GM21786 (cell line): ENCODE measurements around the gene RAD52.
"Not testable (repeated sequence)": the region's sequence is repeated elsewhere in the genome, so short reads cannot be mapped to it uniquely, and the experiment has no call there.

Source experiments
- ATAC-seq: cut with Tn5 transposase; IDR thresholded peaks from one replicate; pipeline ENCODE4 v1.9.1; 2021; ENCODE audit not compliant: unreplicated experiment

The RAD52 gene

GRCh38 chr12:968545-968944, 19.1 kb upstream of the RAD52 start:
- ATAC-seq = no peak

- no peak for ATAC-seq
These were observed 18.1 kb upstream of the RAD52 start for GRCh38 chr12:967641-968040.

GRCh38 chr12:966724-967123, 17.2 kb upstream of the RAD52 start:
- ATAC-seq = no peak

- ATAC-seq = peak; percentile 80
These were observed 9.2 kb upstream of the RAD52 start for GRCh38 chr12:958588-959123.

GRCh38 chr12:955939-956338, 6.4 kb upstream of the RAD52 start:
- ATAC-seq = no peak

- ATAC-seq = no peak
These were observed 5.2 kb upstream of the RAD52 start for GRCh38 chr12:954741-955140.

GRCh38 chr12:953776-954175, 4.3 kb upstream of the RAD52 start:
- no peak for ATAC-seq

GRCh38 chr12:951176-951575, 1.7 kb upstream of the RAD52 start:
- no peak for ATAC-seq

GRCh38 chr12:948238-948637, 1.3 kb downstream of the RAD52 start:
- ATAC-seq = no peak

- ATAC-seq = no peak
These were observed 2.9 kb downstream of the RAD52 start for GRCh38 chr12:946631-947030.

- ATAC-seq = no peak
These were observed 3.3 kb downstream of the RAD52 start for GRCh38 chr12:946212-946611.

GRCh38 chr12:944211-944610, 5.3 kb downstream of the RAD52 start:
- ATAC-seq = no peak

GRCh38 chr12:943051-943450, 6.4 kb downstream of the RAD52 start:
- no peak for ATAC-seq

GRCh38 chr12:938810-939209, 10.7 kb downstream of the RAD52 start:
- no peak for ATAC-seq

- ATAC-seq = no peak
These were observed 12.8 kb downstream of the RAD52 start for GRCh38 chr12:936377-937345.

- ATAC-seq = not testable (repeated sequence)
These were observed 13.6 kb downstream of the RAD52 start for GRCh38 chr12:935891-936290.

- ATAC-seq = no peak
These were observed 17.9 kb downstream of the RAD52 start for GRCh38 chr12:931591-931990.

- ATAC-seq = no peak
These were observed 18.4 kb downstream of the RAD52 start for GRCh38 chr12:931060-931459.

GRCh38 chr12:926641-927040, 22.9 kb downstream of the RAD52 start:
- no peak for ATAC-seq

GRCh38 chr12:922285-922684, 27.2 kb downstream of the RAD52 start:
- ATAC-seq = no peak

- no peak for ATAC-seq
These were observed 28.8 kb downstream of the RAD52 start for GRCh38 chr12:920676-921075.

- ATAC-seq = no peak
These were observed 32.6 kb downstream of the RAD52 start for GRCh38 chr12:916712-917445.
